DOHH2 (cell line): ENCODE results near the gene SPG7.

Source experiments
- EZH2phosphoT487 ChIP-seq: fragments of 200-600 bp; sonication (generic); IDR thresholded peaks from 2 replicates; pipeline ENCODE4 v1.6.1; 2017; ENCODE audit warnings: borderline replicate concordance, mild to moderate bottlenecking, antibody characterized with exemption, low read length, moderate library complexity, mixed read lengths
- TF ChIP-seq, protein P1 (sequence below): fragments of 200-600 bp; sonication (generic); IDR thresholded peaks from one replicate; pipeline ENCODE4 v1.5.1; 2014; ENCODE audit warnings: antibody characterized with exemption, mild to moderate bottlenecking, low read depth, low read length; ENCODE audit not compliant: poor library complexity, severe bottlenecking

GRCh38 chr16:89531821-89532526 lies 23.8 kb downstream of the SPG7 start:
- TF ChIP-seq, protein P1, sequence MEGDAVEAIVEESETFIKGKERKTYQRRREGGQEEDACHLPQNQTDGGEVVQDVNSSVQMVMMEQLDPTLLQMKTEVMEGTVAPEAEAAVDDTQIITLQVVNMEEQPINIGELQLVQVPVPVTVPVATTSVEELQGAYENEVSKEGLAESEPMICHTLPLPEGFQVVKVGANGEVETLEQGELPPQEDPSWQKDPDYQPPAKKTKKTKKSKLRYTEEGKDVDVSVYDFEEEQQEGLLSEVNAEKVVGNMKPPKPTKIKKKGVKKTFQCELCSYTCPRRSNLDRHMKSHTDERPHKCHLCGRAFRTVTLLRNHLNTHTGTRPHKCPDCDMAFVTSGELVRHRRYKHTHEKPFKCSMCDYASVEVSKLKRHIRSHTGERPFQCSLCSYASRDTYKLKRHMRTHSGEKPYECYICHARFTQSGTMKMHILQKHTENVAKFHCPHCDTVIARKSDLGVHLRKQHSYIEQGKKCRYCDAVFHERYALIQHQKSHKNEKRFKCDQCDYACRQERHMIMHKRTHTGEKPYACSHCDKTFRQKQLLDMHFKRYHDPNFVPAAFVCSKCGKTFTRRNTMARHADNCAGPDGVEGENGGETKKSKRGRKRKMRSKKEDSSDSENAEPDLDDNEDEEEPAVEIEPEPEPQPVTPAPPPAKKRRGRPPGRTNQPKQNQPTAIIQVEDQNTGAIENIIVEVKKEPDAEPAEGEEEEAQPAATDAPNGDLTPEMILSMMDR, result no peak
- no peak for TF ChIP-seq EZH2phosphoT487
